Central memory CD8-positive, alpha-beta T cell (primary cell): ENCODE data around the gene TVP23A.
"Not testable (repeated sequence)": the region's sequence is repeated elsewhere in the genome, so short reads cannot be mapped to it uniquely, and the experiment has no call there.

Experiments used
- ATAC-seq: fragments of 150-1000 bp; cut with Tn5 transposase; replicated peaks from 2 replicates; pipeline ENCODE4 v1.10.0; 2022; ENCODE audit warnings: mild to moderate bottlenecking, moderate FRiP score, moderate number of reproducible peaks; ENCODE audit not compliant: poor library complexity, severe bottlenecking; ENCODE audit errors: extremely low read depth
- DNase-seq, 2 donors: peaks; one replicate each; pipeline ENCODE4 v3.0.0; 2021; ENCODE audit warnings: low spot score in 2 of 2
- H3K27ac Mint-ChIP-seq: one replicate; pipeline ENCODE4 v1.8.0; 2022; ENCODE audit warnings: low read depth, mild to moderate bottlenecking, moderate library complexity, mixed read lengths
- H3K27me3 Mint-ChIP-seq: one replicate; pipeline ENCODE4 v1.8.0; 2022; ENCODE audit warnings: mixed read lengths
- H3K36me3 Mint-ChIP-seq: one replicate; pipeline ENCODE4 v1.8.0; 2022; ENCODE audit warnings: mild to moderate bottlenecking, moderate library complexity, mixed read lengths; ENCODE audit not compliant: insufficient read depth
- H3K4me1 Mint-ChIP-seq: one replicate; pipeline ENCODE4 v1.8.0; 2022; ENCODE audit warnings: mixed read lengths
- H3K4me3 Mint-ChIP-seq: one replicate; pipeline ENCODE4 v1.8.0; 2022; ENCODE audit warnings: mild to moderate bottlenecking, moderate library complexity, mixed read lengths
- H3K9me3 Mint-ChIP-seq: one replicate; pipeline ENCODE4 v1.8.0; 2022; ENCODE audit warnings: mixed read lengths

Gene TVP23A

DNA sequence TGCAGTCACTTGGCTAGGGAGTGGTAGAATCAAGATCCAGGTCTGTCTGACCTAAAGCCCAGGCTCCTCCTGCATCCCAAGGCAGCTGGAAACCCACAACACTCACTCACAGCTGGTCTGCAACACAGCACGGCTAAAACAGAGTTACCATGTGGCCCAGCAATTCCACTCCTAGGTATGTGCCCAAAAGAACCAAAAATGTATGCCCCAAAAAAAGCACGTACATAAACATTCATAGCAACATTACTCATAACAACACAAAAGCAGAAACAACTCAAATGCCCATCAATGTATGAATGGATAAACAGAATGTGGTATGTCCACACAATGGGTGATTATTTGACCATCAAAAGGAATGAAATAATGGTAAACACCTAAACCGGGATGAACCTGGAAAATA lies 8.9 kb downstream of the TVP23A start:
- Mint-ChIP-seq H3K4me1 (peaks cover 10% of the 10 kb centered on the region), H3K27ac (no peak overlapping the region), H3K27me3 (no peaks in the 10 kb centered on the region), H3K4me3 (no peak overlapping the region), H3K36me3 (no peaks in the 10 kb centered on the region), H3K9me3 (no peaks in the 10 kb centered on the region)
- no peak for DNase-seq
- no peak for ATAC-seq

DNA sequence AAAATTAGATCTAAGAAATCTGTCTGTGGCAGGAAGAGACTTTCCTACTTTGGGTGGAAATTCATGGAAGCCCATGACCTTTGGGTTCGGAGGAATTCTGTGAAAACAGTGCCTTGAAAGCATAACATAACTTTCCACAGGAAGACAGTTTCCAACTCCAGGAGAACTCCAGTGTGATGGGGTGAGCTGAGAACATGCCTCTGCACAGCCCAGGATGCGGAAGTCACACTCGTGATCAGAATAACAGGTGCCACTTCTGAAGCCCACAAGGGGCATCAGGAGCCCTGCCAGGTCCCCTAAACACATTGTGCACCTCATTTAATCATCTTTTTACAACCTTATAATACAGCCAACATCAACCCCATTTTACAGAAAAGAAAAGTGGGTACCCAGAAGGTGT lies 9.7 kb downstream of the TVP23A start:
- Mint-ChIP-seq H3K27ac (no peak overlapping the region), H3K36me3 (no peaks in the 10 kb centered on the region), H3K27me3 (no peaks in the 10 kb centered on the region), H3K4me1 (peaks cover 10% of the 10 kb centered on the region), H3K4me3 (no peak overlapping the region), H3K9me3 (no peaks in the 10 kb centered on the region)
- ATAC-seq (no peak), DNase-seq (no peak)

- H3K27ac Mint-ChIP-seq, result no peak overlapping the region
- no peaks in the 10 kb centered on the region for H3K27me3 Mint-ChIP-seq
Measured at GRCh38 chr16:10808218-10808617, 10.4 kb downstream of the TVP23A start.

GRCh38 chr16:10806698-10807097 lies 11.9 kb downstream of the TVP23A start:
- Mint-ChIP-seq H3K9me3 (no peaks in the 10 kb centered on the region), H3K4me1 (no peaks in the 10 kb centered on the region), H3K27ac (no peak overlapping the region), H3K27me3 (no peaks in the 10 kb centered on the region), H3K4me3 (no peak overlapping the region), H3K36me3 (no peaks in the 10 kb centered on the region)
- DNase-seq (no peak), ATAC-seq (no peak)

More at GRCh38 chr16:10808218-10808617, 10.4 kb downstream of the TVP23A start:
- no peaks in the 10 kb centered on the region for H3K9me3 Mint-ChIP-seq
- ATAC-seq (no peak), DNase-seq (no peak)
- H3K36me3 Mint-ChIP-seq, result no peaks in the 10 kb centered on the region
- H3K4me1 Mint-ChIP-seq, result peaks cover 10% of the 10 kb centered on the region
- H3K4me3 Mint-ChIP-seq, result no peak overlapping the region

- no peak for ATAC-seq
- Mint-ChIP-seq H3K9me3 (no peaks in the 10 kb centered on the region), H3K4me1 (no peaks in the 10 kb centered on the region), H3K36me3 (no peaks in the 10 kb centered on the region), H3K27ac (no peak overlapping the region), H3K27me3 (no peaks in the 10 kb centered on the region), H3K4me3 (no peak overlapping the region)
- no peak for DNase-seq
Measured at GRCh38 chr16:10805334-10805733, 13.3 kb downstream of the TVP23A start.

GRCh38 chr16:10799736-10800135 lies 18.9 kb downstream of the TVP23A start:
- no peak overlapping the region for H3K4me3 Mint-ChIP-seq
- no peaks in the 10 kb centered on the region for H3K27me3 Mint-ChIP-seq
- no peaks in the 10 kb centered on the region for H3K9me3 Mint-ChIP-seq
- no peak overlapping the region for H3K27ac Mint-ChIP-seq
- H3K4me1 Mint-ChIP-seq, result no peaks in the 10 kb centered on the region
- no peak for ATAC-seq
- no peaks in the 10 kb centered on the region for H3K36me3 Mint-ChIP-seq
- no peak for DNase-seq

DNA sequence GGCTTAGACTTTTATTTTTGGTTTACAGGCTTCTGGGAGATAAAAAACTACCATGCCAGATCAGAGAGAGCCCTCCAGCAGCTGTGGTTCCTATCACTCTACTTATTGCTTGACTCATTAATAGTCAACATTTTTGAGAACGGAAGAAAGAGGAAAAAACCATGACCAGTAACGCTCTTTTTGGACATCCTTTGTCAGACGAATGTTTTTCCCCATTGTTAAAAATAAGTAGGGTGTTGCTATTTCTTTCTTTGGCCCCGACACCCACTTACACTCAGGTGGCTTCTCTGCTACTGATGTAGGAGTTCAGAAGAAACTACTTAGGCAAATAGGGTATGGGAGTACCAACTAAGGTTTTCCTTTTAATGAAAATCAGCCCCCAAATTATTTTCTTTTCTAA lies 27.5 kb downstream of the TVP23A start:
- ATAC-seq, result no peak
- no peaks in the 10 kb centered on the region for H3K36me3 Mint-ChIP-seq
- no peak for DNase-seq
- H3K4me1 Mint-ChIP-seq, result no peaks in the 10 kb centered on the region
- H3K4me3 Mint-ChIP-seq, result no peak overlapping the region
- H3K27me3 Mint-ChIP-seq, result no peaks in the 10 kb centered on the region
- no peaks in the 10 kb centered on the region for H3K9me3 Mint-ChIP-seq
- no peak overlapping the region for H3K27ac Mint-ChIP-seq

GRCh38 chr16:10788630-10789029 lies 30.0 kb downstream of the TVP23A start:
- not testable (repeated sequence) for H3K9me3 Mint-ChIP-seq, DNase-seq, H3K36me3 Mint-ChIP-seq, H3K27me3 Mint-ChIP-seq, H3K27ac Mint-ChIP-seq, H3K4me3 Mint-ChIP-seq, H3K4me1 Mint-ChIP-seq, ATAC-seq

GRCh38 chr16:10787304-10787703 lies 31.3 kb downstream of the TVP23A start:
- Mint-ChIP-seq H3K4me1 (no peaks in the 10 kb centered on the region), H3K4me3 (no peak overlapping the region), H3K36me3 (no peaks in the 10 kb centered on the region), H3K27me3 (no peaks in the 10 kb centered on the region), H3K9me3 (no peaks in the 10 kb centered on the region), H3K27ac (no peak overlapping the region)
- no peak for ATAC-seq
- no peak for DNase-seq

GRCh38 chr16:10782628-10783027 lies 36.0 kb downstream of the TVP23A start:
- Mint-ChIP-seq H3K27ac (no peak overlapping the region), H3K9me3 (no peaks in the 10 kb centered on the region), H3K36me3 (no peaks in the 10 kb centered on the region), H3K27me3 (no peaks in the 10 kb centered on the region), H3K4me1 (no peaks in the 10 kb centered on the region), H3K4me3 (no peak overlapping the region)
- no peak for DNase-seq
- no peak for ATAC-seq

GRCh38 chr16:10780628-10781027 lies 38.0 kb downstream of the TVP23A start:
- Mint-ChIP-seq H3K27ac (no peak overlapping the region), H3K27me3 (no peaks in the 10 kb centered on the region), H3K4me1 (peaks cover 7% of the 10 kb centered on the region), H3K36me3 (no peaks in the 10 kb centered on the region), H3K4me3 (no peak overlapping the region), H3K9me3 (no peaks in the 10 kb centered on the region)
- ATAC-seq, result no peak
- no peak for DNase-seq

- not testable (repeated sequence) for H3K27me3 Mint-ChIP-seq, ATAC-seq, DNase-seq, H3K9me3 Mint-ChIP-seq, H3K4me3 Mint-ChIP-seq, H3K27ac Mint-ChIP-seq, H3K36me3 Mint-ChIP-seq
- H3K4me1 Mint-ChIP-seq, result peaks cover 13% of the 10 kb centered on the region
Measured at GRCh38 chr16:10779908-10780307, 38.7 kb downstream of the TVP23A start.

GRCh38 chr16:10777356-10777755 lies 41.2 kb downstream of the TVP23A start:
- Mint-ChIP-seq H3K4me1 (peaks cover 13% of the 10 kb centered on the region), H3K4me3 (no peak overlapping the region), H3K9me3 (no peaks in the 10 kb centered on the region), H3K36me3 (no peaks in the 10 kb centered on the region), H3K27ac (no peak overlapping the region), H3K27me3 (no peaks in the 10 kb centered on the region)
- ATAC-seq, result no peak
- no peak for DNase-seq

DNA sequence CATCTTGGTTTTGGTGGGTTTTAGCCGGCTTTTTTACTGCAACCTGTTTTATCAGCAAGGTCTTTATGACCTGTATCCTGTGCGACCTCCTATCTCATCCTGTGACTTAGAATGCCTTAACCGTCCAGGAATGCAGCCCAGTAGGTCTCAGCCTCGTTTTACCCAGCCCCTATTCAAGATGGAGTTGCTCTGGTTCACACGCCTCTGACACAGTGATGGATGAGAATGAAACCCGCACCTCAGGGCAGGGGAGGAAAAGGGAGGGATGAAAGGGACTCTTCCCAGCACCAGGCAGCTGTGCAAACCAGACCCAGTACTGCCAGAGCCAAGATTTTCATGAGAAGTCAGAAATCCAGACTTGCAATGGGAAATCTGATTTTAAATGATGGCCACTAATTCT lies 41.7 kb downstream of the TVP23A start:
- peaks cover 13% of the 10 kb centered on the region for H3K4me1 Mint-ChIP-seq
- not testable (repeated sequence) for H3K27me3 Mint-ChIP-seq, ATAC-seq

More for the DNA sequence above, 41.7 kb downstream of the TVP23A start:
- H3K27ac Mint-ChIP-seq, H3K4me3 Mint-ChIP-seq, H3K9me3 Mint-ChIP-seq, H3K36me3 Mint-ChIP-seq, DNase-seq: not testable (repeated sequence)
